Body of pancreas (tissue), 4 donors: Measurements from ENCODE around the gene TAAR9.

ENCODE experiments used
- CTCF ChIP-seq, 7 experiments: fragments of 450-650 bp in 4 of 7; fragments of 200-600 bp in 3 of 7; sonication (generic) in 3 of 7; IDR thresholded peaks; one replicate each; pipeline ENCODE4 v1.5.1; 2016 to 2019; ENCODE audit warnings: antibody characterized with exemption in 7 of 7
- POLR2A ChIP-seq, 3 donors: fragments of 450-650 bp; IDR thresholded peaks; one replicate each; pipeline ENCODE4 v1.6.1; 2016; ENCODE audit warnings: antibody characterized with exemption in 3 of 3, mild to moderate bottlenecking in 2 of 3

GRCh38 chr6:132512342-132512637 lies 25.8 kb upstream of the TAAR9 start:
- TF ChIP-seq CTCF (IDR thresholded peaks at IDR 0.05) (peak in 1 of 7 experiments; percentile 9), POLR2A (IDR thresholded peaks at IDR 0.05) (no peak)
